ENCODE results near the gene MT1F. TPM values are rescaled to one million over a fixed set of nuclear protein-coding genes. Genes with fewer than 3 reads are reported as not detected.

MT1F gene
- polyA plus RNA-seq, 3 donors: 10.2 to 21.9 (median 13.6) TPM

GRCh38 chr16:56647641-56648431 lies 9.9 kb upstream of the MT1F start:
- Histone ChIP-seq H3K9me3 (replicated peaks in 1 of 2; ENCODE audit: control insufficient read depth in 1 of 2, insufficient read depth in 1 of 2, low read length in 2 of 2) (peaks cover 0 to 5% of the 10 kb centered on the region in 2 donors), H3K4me3 (replicated peaks in 1 of 3; ENCODE audit: low read depth in 2 of 3, low read length in 3 of 3) (no peak overlapping the region), H3K4me1 (ENCODE audit: control insufficient read depth in 1 of 2, insufficient read depth in 2 of 2, low read length in 2 of 2) (peaks cover 4 to 8% of the 10 kb centered on the region in 2 donors), H3K27me3 (ENCODE audit: control insufficient read depth in 2 of 2, insufficient read depth in 2 of 2, low read length in 2 of 2) (peaks cover 36 to 77% of the 10 kb centered on the region in 2 donors), H2AFZ (ENCODE audit: insufficient read depth, low read depth, low read length, poor library complexity, severe bottlenecking) (no peak overlapping the region), H4K20me1 (ENCODE audit: insufficient read depth, low read length) (no peaks in the 10 kb centered on the region), H3K4me2 (replicated peaks; ENCODE audit: extremely low read depth, low read length, poor library complexity, severe bottlenecking) (no peak overlapping the region), H3K36me3 (replicated peaks in 1 of 2; ENCODE audit: control insufficient read depth in 1 of 2, insufficient read depth in 2 of 2, low read length in 2 of 2) (no peaks in the 10 kb centered on the region), H3K79me2 (ENCODE audit: insufficient read depth, low read length) (no peaks in the 10 kb centered on the region), H3K9ac (ENCODE audit: insufficient read depth, low read length, poor library complexity, severe bottlenecking) (no peak overlapping the region), H3K27ac (ENCODE audit: low read depth in 1 of 2, low read length in 2 of 2) (no peak overlapping the region)
- Mint-ChIP-seq H3K9me3 (peaks cover 0 to 9% (median 0%) of the 10 kb centered on the region in 7 donors), H3K4me1 (peaks cover 11% of the 10 kb centered on the region), H3K27ac (no peak overlapping the region), H3K36me3 (no peaks in the 10 kb centered on the region), H3K4me3 (peak overlapping the region in 1 of 2 donors; percentile 79), H3K27me3 (ENCODE audit: low read depth in 3 of 3) (peaks cover 57 to 85% (median 69%) of the 10 kb centered on the region in 3 donors)
- 50% methylated on average over 31 of the region's 33 CpGs for WGBS (ENCODE audit: insufficient coverage)
- TF ChIP-seq CTCF (IDR thresholded peaks at IDR 0.05): no peak
- no peak for DNase-seq
- intact Hi-C loops (cut with micrococcal nuclease): no loop called here

- no peak overlapping the region for H2AFZ ChIP-seq (ENCODE audit: insufficient read depth, low read depth, low read length, poor library complexity, severe bottlenecking)
- Mint-ChIP-seq H3K9me3 (peaks cover 0 to 6% (median 0%) of the 10 kb centered on the region in 7 donors), H3K36me3 (no peaks in the 10 kb centered on the region), H3K4me1 (peaks cover 2% of the 10 kb centered on the region), H3K4me3 (no peak overlapping the region), H3K27ac (peak overlapping the region in 1 of 7 donors; percentile 63), H3K27me3 (ENCODE audit: low read depth in 3 of 3) (peaks cover 52 to 75% (median 55%) of the 10 kb centered on the region in 3 donors)
- no CpG with 5 or more reads among the region's 2 CpGs for WGBS (ENCODE audit: insufficient coverage)
- no peaks in the 10 kb centered on the region for H3K36me3 ChIP-seq (replicated peaks in 1 of 2; ENCODE audit: control insufficient read depth in 1 of 2, insufficient read depth in 2 of 2, low read length in 2 of 2)
- no peak overlapping the region for H3K27ac ChIP-seq (ENCODE audit: low read depth in 1 of 2, low read length in 2 of 2)
- intact Hi-C loops (cut with micrococcal nuclease): no loop called here
- no peak overlapping the region for H3K4me3 ChIP-seq (replicated peaks in 1 of 3; ENCODE audit: low read depth in 2 of 3, low read length in 3 of 3)
- DNase-seq: no peak
- H3K9ac ChIP-seq (ENCODE audit: insufficient read depth, low read length, poor library complexity, severe bottlenecking): no peak overlapping the region
- H3K9me3 ChIP-seq (replicated peaks in 1 of 2; ENCODE audit: control insufficient read depth in 1 of 2, insufficient read depth in 1 of 2, low read length in 2 of 2): peaks cover 0 to 5% of the 10 kb centered on the region in 2 donors
- H3K79me2 ChIP-seq (ENCODE audit: insufficient read depth, low read length): no peaks in the 10 kb centered on the region
- no peak for TF ChIP-seq CTCF (IDR thresholded peaks at IDR 0.05)
- H3K27me3 ChIP-seq (ENCODE audit: control insufficient read depth in 2 of 2, insufficient read depth in 2 of 2, low read length in 2 of 2): peaks cover 29 to 65% of the 10 kb centered on the region in 2 donors
- H4K20me1 ChIP-seq (ENCODE audit: insufficient read depth, low read length): no peaks in the 10 kb centered on the region
- H3K4me2 ChIP-seq (replicated peaks; ENCODE audit: extremely low read depth, low read length, poor library complexity, severe bottlenecking): no peak overlapping the region
- H3K4me1 ChIP-seq (ENCODE audit: control insufficient read depth in 1 of 2, insufficient read depth in 2 of 2, low read length in 2 of 2): no peaks in the 10 kb centered on the region
Observed at GRCh38 chr16:56649271-56649670, 8.5 kb upstream of the MT1F start.

All from CD14-positive monocyte (primary cell).